HG02973 (cell line): ENCODE results near the gene DIPK2A.

Source experiments
- ATAC-seq: cut with Tn5 transposase; IDR thresholded peaks from one replicate; pipeline ENCODE4 v1.9.1; 2021; ENCODE audit warnings: moderate library complexity; ENCODE audit not compliant: unreplicated experiment

The DIPK2A gene

DNA sequence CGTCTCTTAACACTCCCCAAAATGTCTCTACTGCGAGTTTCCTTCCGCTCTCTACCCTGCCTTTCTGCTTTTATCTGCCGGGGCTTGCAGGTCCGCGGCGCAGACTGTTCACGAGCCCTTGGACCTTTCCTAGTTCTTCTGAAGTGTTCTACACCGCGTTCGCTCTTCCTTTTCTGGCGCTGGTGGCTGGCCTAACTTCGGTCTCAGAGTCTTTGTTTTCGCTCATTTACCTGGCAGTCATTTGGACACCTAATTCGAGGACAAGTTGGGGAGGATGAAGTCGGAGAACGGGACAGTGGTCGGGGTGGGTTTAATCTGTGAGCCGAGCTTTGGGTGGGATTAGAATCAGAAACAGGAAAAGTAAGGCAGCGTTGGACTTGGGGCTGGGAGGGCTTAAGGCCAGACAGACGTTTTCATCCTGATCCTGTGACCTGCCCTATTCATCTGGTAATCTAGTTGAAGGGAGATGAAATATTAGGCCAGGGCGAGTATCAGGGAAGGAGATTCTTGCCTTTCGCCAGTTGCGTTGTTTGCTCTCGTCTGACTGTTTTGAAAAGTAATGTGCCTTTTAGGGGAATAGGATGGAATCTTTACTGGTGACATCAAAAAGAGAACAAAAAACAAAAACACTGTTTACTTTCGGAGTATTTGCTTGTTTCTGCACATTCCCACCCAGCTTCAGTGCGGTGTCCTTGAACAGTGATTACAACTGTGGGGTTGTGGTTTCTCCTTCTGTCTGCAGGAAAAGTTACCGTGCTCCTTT lies 1.8 kb downstream of the DIPK2A start:
- no peak for ATAC-seq

DNA sequence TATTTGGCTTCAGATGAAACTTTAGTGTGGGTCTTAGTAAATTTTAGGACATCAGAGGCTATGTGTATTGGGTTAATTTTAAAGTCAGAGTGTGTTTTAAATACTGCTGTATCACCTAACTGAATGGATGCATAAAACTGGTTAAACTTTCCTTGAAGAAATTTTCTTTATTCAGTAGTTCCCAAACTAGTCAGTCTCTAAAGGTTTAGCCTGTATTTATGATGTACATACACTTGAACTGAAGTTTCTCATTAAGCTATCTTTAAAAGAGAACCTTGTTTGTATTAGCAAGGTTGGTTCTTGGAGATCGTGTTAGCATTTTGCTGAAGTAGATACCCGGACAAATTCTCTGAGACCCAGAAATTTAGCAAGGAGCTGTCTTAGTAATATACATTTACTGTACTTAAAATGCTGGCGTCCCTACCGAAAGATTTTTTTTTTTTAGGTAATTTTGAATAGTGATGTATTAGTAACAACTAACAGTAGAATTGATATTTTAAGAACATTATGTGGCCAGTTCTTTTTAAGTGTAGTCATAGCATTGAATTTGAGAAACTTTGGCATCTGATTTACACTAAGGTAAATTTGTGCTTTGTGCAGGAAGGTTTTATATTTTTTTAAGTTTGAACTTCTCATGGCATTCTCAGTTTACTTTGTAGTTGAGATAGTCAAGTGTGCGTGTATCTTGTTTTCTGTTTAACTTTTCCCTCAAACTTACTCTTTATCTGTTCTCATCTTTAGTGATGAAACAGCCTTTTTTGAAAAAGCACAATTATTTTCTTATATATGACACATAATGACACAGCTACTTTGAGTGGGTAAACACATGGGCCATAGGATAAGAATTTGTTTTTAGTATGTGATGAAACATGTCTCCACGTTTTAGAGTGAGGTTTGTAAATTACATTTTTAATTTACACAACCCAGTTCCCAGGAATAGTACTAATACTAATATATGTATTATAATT lies 2.9 kb downstream of the DIPK2A start:
- ATAC-seq, result no peak

DNA sequence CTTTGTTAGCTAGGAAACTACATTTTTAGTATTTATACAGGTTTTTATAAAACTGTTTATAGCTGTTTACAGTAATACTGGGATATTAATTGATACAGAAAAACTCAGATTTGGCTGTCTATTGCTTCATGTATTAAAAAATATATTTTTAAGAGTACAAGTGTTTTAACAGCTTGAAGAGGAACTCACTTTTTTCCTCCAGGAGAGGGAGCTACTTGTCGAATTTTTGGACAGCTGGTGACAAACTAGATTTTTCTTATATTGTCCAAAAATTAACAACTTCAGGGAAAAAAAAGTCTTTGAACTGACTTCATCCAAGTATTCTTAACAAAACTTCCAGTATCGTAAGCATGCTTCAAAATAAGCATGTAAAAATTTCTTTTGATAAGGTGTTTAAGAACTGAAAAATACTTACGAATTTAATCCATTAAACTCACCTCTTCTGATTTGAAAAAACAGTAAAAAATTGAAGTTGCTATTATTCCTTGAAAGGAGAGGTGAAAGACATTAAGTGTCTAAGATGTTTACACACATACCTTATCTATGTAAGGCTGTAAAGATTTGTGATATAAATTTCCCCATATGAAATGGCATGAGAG lies 4.0 kb downstream of the DIPK2A start:
- no peak for ATAC-seq

DNA sequence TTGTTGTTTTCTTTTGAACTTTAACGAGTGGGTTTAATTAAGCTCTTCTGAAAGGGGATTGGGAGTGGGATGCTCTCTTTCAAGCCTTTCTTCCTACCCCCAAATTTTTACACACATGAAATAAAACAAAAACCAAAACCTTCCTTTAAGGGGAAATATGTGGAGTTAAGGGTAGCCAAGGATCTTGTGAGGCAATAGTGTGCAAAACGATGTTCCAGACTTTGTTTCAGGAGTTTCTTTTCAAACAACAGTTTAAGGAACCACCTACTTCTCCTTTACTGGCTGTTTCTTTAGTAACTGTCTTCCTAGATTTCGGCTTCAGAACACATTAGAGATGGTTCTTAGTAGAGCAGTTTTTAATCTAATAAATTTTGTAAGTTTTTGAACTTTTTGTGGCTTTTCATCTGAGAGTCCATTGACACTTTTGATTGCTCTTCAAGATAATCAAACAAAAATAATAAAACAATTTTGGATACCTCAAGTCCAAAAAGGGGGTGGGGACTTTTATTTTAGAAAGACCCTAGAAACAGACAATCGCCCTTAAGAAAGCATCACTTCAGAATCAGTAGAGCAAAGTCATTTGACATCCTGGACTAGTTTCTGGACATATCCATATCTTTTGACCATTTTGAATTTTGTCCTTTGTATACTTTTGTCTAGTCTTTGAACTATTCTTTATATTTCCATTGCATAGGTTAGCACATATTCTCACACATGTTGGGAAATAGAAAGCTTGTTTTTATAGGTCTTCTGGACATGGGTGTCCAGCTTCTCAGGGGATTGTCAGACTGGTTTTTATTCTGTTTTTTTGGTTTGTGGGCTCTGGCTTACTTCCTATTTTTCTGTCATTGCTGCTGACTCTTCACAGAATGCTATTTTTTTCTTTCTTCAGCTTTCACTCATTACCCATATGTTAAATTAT lies 6.0 kb downstream of the DIPK2A start:
- ATAC-seq, result peak; percentile 34

- ATAC-seq, result no peak
Observed at GRCh38 chr3:143978263-143978631, 6.6 kb downstream of the DIPK2A start.

DNA sequence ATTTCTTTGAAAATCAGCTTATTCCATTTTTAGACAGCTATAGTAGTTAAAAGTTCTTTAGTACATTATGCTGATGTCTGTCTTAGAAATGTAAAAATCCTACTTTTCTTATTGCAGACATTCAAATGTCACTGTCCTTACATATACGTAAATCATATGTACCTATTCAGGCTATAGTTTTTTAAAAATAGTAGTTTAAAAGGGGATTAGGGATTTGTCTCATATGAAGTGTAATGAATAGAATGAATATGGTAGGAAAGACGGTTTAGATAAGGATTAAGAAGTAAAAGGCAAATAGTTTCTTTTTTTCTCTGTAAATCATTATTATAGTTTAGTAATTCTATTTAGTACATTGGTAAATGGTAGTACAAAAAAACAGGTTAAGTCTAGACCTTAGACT lies 7.4 kb downstream of the DIPK2A start:
- ATAC-seq, result no peak

GRCh38 chr3:143979813-143980212 lies 8.2 kb downstream of the DIPK2A start:
- ATAC-seq, result no peak

DNA sequence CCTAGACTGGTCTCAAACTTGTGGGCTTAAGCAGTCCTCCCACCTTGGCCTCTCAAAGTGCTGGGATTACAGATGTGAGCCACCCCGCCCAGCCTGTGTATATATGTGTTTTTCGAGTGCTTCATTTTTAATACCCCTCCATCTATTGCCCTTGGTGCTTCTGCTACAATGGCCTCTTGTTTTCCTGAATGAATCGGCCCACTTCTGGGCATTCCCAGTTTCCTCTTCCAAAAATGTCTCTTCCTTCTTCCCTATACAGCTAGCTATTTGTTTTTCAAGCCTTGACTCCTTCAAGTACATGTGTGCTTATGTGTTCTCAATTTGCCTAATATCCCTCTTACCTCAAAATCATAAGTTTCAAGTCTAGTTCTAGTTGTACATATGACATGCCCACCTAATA lies 16.7 kb downstream of the DIPK2A start:
- ATAC-seq, result no peak

DNA sequence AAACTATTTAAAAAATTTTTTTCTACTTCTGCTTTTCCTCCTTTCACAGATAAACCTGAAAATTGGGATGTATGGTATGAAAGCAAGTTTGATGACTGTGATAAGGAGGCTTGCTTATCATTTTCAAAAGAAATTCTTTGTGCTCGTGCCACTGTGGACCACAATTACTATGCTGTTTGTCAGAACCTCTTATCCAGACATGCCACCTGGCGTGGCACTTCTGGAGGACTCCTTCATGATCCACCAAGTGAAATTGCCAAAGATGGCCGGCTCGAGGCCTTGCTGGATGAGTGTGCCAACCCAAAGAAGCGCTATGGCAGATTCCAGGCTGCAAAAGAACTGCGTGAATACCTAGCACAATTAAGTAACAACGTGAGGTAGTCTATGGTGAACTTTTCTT lies 17.8 kb downstream of the DIPK2A start:
- no peak for ATAC-seq

DNA sequence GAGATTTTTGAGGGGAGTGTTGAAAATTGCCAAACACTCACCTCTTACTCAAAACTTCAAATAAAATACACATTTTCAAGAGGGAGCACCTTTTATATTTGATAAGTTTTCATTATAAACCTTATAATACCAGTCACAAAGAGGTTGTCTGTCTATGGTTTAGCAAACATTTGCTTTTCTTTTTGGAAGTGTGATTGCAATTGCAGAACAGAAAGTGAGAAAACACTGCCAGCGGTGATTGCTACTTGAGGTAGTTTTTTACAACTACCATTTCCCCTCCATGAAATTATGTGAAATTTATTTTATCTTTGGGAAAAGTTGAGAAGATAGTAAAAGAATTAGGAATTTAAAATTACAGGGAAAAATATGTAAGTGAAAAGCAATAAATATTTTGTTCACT lies 20.1 kb downstream of the DIPK2A start:
- ATAC-seq, result no peak

GRCh38 chr3:143998266-143998665 lies 26.6 kb downstream of the DIPK2A start:
- no peak for ATAC-seq

DNA sequence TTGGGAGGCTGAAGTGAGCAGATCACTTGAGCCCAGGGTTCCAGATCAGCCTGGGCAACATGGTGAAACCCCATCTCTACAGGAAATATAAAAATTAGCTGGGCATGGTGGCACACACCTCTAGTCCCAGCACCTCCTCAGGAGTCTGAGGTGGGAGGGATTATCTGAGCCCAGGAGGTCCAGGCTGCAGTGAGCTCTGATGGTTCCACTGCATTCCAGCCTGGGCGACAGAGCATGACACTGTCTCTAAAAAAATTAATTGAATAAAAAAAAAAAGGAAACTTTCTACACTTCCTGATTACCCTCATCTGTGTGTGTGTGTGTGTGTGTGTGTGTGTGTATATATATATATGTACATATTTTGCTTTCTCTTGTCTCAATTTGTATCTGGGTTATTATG lies 31.4 kb downstream of the DIPK2A start:
- ATAC-seq, result no peak

DNA sequence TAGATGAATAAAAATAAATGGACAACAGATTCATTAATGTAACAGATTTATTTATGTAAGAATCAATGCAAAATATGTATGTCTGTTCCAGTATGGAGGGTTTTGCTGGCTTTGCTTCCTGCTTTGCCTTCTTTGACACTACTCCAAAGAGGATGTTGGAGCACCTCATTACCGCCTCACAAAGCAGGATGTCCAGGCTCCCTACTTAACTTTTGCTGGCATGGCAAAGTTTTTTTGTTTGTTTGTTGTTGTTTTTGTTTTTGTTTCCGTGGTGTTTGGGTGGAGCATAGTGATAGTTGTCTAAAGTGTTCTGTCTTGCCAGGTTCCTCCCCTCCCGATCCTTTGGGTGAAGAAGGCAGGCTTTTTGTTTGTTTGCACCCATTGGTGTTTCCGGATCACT lies 38.7 kb downstream of the DIPK2A start:
- ATAC-seq, result no peak

GRCh38 chr3:144011251-144011799 lies 39.7 kb downstream of the DIPK2A start:
- ATAC-seq, result no peak

DNA sequence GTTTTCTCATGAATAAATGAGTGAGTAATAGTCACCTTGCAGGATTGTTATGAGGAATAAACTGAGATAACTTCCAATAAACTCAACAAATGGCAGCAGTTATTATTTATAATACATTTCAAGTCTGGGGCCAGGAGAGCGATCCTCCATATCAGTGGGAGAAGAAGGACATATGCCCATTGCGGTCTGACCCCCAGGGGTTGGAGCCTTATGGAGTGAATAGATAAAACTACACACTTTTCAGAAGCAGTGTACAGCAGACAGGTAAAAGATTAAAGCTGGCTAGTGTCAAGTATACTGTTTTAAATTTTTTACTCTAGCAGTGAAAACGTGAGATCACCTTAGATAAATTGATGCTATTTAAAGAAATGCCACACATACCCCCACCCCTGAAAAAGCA lies 43.5 kb downstream of the DIPK2A start:
- ATAC-seq, result no peak

DNA sequence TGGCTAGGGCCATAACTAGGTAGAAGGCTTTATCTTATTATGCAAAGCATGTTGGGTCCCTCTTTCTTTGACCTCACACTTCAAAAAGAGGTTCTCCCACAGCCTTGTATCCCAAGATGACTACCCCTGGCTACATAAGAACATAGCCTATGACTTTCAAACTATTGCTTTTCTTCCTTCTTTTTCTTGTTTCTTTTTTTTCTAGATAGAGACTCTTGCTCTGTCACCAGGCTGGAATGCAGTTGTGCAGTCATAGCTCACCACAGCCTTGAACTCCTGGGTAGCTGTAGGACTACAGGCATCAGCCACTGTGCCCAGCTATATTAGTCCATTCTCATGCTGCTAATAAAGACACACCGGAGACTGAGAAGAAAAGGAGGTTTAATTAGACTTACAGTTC lies 47.2 kb downstream of the DIPK2A start:
- ATAC-seq, result no peak
